ENCODE measurements around the gene SEC23A.

DNA sequence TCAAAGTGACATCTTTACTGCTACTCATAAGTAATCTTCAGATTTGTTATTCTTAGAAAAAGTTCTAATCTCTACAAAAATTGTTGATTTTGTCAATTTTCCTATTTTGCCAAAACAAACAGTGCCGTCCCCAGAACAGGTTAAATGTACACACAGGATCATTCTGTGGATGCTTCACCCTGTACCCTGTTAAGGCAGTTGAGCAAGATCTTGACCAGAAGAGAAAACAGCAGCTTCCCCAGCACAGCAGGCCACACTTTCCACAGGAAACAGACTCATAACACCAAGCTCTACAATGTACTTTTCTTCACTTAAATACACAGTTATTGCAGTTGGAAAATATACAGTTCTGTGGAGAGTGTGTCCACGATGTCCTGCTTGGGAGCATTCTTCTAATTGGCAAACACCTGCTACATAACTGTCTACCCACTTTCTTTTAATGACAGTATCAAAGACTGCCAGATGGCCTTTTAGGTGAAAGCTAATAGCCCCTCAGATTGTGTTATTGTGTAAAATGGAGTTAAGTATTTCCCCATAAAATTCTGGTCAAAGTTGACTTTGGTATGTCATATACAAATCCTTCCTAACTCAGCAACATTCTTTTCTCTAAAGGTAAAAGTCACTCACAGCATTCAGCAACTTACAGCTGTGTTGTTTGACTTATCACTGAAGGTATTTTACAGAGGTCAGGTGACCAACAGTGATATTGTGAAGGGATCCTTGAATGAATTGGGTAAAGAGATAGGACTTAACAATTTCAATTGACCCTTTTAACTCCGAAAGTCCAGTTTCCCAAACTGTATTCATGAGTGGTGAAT lies 77.0 kb downstream of the SEC23A start:
- TF ChIP-seq, protein P1, sequence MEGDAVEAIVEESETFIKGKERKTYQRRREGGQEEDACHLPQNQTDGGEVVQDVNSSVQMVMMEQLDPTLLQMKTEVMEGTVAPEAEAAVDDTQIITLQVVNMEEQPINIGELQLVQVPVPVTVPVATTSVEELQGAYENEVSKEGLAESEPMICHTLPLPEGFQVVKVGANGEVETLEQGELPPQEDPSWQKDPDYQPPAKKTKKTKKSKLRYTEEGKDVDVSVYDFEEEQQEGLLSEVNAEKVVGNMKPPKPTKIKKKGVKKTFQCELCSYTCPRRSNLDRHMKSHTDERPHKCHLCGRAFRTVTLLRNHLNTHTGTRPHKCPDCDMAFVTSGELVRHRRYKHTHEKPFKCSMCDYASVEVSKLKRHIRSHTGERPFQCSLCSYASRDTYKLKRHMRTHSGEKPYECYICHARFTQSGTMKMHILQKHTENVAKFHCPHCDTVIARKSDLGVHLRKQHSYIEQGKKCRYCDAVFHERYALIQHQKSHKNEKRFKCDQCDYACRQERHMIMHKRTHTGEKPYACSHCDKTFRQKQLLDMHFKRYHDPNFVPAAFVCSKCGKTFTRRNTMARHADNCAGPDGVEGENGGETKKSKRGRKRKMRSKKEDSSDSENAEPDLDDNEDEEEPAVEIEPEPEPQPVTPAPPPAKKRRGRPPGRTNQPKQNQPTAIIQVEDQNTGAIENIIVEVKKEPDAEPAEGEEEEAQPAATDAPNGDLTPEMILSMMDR (IDR thresholded peaks at IDR 0.05), result no peak
- no peak for TF ChIP-seq POLR2A (IDR thresholded peaks at IDR 0.05)
